ENCODE results near the gene FTSJ1. TPM values are rescaled to one million over a fixed set of nuclear protein-coding genes. Genes with fewer than 3 reads are reported as not detected.
"Not testable (repeated sequence)": the region's sequence is repeated elsewhere in the genome, so short reads cannot be mapped to it uniquely, and the experiment has no call there.

Gene FTSJ1
- total and polyA plus RNA-seq, 8 donors = 14.8 to 35.5 (median 21.0) TPM

- ATAC-seq (no peak), FAIRE-seq (no peak), DNase-seq (no peak)
- Histone ChIP-seq H3K9me3 (no peaks in the 10 kb centered on the region), H3K27me3 (no peaks in the 10 kb centered on the region), H3K36me3 (no peaks in the 10 kb centered on the region), H3K4me1 (no peaks in the 10 kb centered on the region), H3K4me3 (no peak overlapping the region), H3K27ac (no peak overlapping the region)
- intact Hi-C loops (cut with DNase I) = no loop called here
- no peak for TF ChIP-seq CTCF (IDR thresholded peaks at IDR 0.05)
- WGBS, 2 donors = 80 to 91% methylated on average over 9 of the region's 9 CpGs
Measured at GRCh38 chrX:48514868-48515460, 39.0 kb downstream of the FTSJ1 start.

GRCh38 chrX:48515842-48516241, 39.8 kb downstream of the FTSJ1 start:
- H3K4me1 ChIP-seq = no peaks in the 10 kb centered on the region
- no peaks in the 10 kb centered on the region for H3K36me3 ChIP-seq
- 85 to 96% methylated on average over 9 to 10 of the region's 10 CpGs for WGBS, 2 donors
- no peak overlapping the region for H3K27ac ChIP-seq
- no peaks in the 10 kb centered on the region for H3K9me3 ChIP-seq
- no peak for ATAC-seq
- TF ChIP-seq CTCF (IDR thresholded peaks at IDR 0.05) = no peak
- no peaks in the 10 kb centered on the region for H3K27me3 ChIP-seq
- no peak for FAIRE-seq
- no peak for DNase-seq
- intact Hi-C loops (cut with DNase I) = no loop called here
- H3K4me3 ChIP-seq = no peak overlapping the region

GRCh38 chrX:48516285-48516684, 40.3 kb downstream of the FTSJ1 start:
- H3K4me3 ChIP-seq = no peak overlapping the region
- no peaks in the 10 kb centered on the region for H3K9me3 ChIP-seq
- TF ChIP-seq CTCF (IDR thresholded peaks at IDR 0.05) = no peak
- ATAC-seq = no peak
- 74 to 82% methylated on average over 10 of the region's 10 CpGs for WGBS, 2 donors
- H3K4me1 ChIP-seq = no peaks in the 10 kb centered on the region
- no peak overlapping the region for H3K27ac ChIP-seq
- intact Hi-C loops (cut with DNase I) = no loop called here
- no peaks in the 10 kb centered on the region for H3K27me3 ChIP-seq
- no peak for DNase-seq
- no peak for FAIRE-seq
- no peaks in the 10 kb centered on the region for H3K36me3 ChIP-seq

GRCh38 chrX:48516987-48517386, 41.0 kb downstream of the FTSJ1 start:
- H3K4me3 ChIP-seq = no peak overlapping the region
- no peak for TF ChIP-seq CTCF (IDR thresholded peaks at IDR 0.05)
- FAIRE-seq (no peak), ATAC-seq (no peak), DNase-seq (no peak)
- no peaks in the 10 kb centered on the region for H3K9me3 ChIP-seq
- no peaks in the 10 kb centered on the region for H3K4me1 ChIP-seq
- intact Hi-C loops (cut with DNase I) = no loop called here
- H3K27ac ChIP-seq = no peak overlapping the region
- 61 to 74% methylated on average over 3 to 5 of the region's 5 CpGs for WGBS, 2 donors
- H3K36me3 ChIP-seq = no peaks in the 10 kb centered on the region
- no peaks in the 10 kb centered on the region for H3K27me3 ChIP-seq

GRCh38 chrX:48519481-48519880, 43.5 kb downstream of the FTSJ1 start:
- H3K9me3 ChIP-seq; H3K27ac ChIP-seq; H3K27me3 ChIP-seq; intact Hi-C loops (cut with DNase I); FAIRE-seq; H3K4me1 ChIP-seq; ATAC-seq; H3K36me3 ChIP-seq; DNase-seq; H3K4me3 ChIP-seq: not testable (repeated sequence)
- 76 to 84% methylated on average over 4 of the region's 4 CpGs for WGBS, 2 donors
